AG04450 (cell line): Measurements from ENCODE around the gene EPHA4. TPM values are rescaled to one million over a fixed set of nuclear protein-coding genes. Genes with fewer than 3 reads are reported as not detected.
A peak's percentile ranks its signal among the peaks of the same experiment; 100 is the strongest.

ENCODE experiments used
- CTCF ChIA-PET: fragments of 300-600, 350-600 bp; formaldehyde crosslinking; extraction: SDS; loops from one replicate; lab custom pipeline; 2022; ENCODE audit warnings: antibody characterized with exemption, inconsistent platforms; lab: Charles Lee
- POLR2A ChIA-PET: fragments of 350-600 bp; formaldehyde crosslinking; extraction: SDS; loops from one replicate; lab custom pipeline; 2021; ENCODE audit warnings: antibody characterized with exemption, inconsistent platforms; lab: Yijun Ruan, JAX
- DNase-seq: peaks from one replicate; pipeline ENCODE4 v3.0.0-alpha.2; 2011; ENCODE audit warnings: low read depth, low spot score
- H3K27ac ChIP-seq: one replicate; pipeline ENCODE4 v1.5.1; 2012; ENCODE audit warnings: low read depth, low read length, control low read depth
- H3K27me3 ChIP-seq: one replicate; pipeline ENCODE4 v1.6.0; 2012; ENCODE audit warnings: low read length; ENCODE audit not compliant: control insufficient read depth, insufficient read depth
- H3K4me3 ChIP-seq: 2 replicates; pipeline ENCODE4 v1.5.1; 2011; ENCODE audit warnings: mild to moderate bottlenecking, low read depth, low read length, control low read depth
- H3K9me3 ChIP-seq: 2 replicates; pipeline ENCODE4 v1.5.1; 2012; ENCODE audit warnings: low read length; ENCODE audit not compliant: control insufficient read depth, insufficient read depth
- CTCF ChIP-seq: IDR thresholded peaks from 2 replicates; pipeline ENCODE4 v1.5.1; 2011; ENCODE audit warnings: low read depth, low read length, control low read depth, inconsistent platforms
- polyA plus RNA-seq: library from polyadenylated mRNA; depleted of rRNA; stranded (reverse); fragments of >200 nt; gene quantifications from 2 replicates; pipeline ENCODE4 v1.2.3, GENCODE V29; 2011

Gene EPHA4
- polyA plus RNA-seq, 1 experiment: 37.9 TPM

DNA sequence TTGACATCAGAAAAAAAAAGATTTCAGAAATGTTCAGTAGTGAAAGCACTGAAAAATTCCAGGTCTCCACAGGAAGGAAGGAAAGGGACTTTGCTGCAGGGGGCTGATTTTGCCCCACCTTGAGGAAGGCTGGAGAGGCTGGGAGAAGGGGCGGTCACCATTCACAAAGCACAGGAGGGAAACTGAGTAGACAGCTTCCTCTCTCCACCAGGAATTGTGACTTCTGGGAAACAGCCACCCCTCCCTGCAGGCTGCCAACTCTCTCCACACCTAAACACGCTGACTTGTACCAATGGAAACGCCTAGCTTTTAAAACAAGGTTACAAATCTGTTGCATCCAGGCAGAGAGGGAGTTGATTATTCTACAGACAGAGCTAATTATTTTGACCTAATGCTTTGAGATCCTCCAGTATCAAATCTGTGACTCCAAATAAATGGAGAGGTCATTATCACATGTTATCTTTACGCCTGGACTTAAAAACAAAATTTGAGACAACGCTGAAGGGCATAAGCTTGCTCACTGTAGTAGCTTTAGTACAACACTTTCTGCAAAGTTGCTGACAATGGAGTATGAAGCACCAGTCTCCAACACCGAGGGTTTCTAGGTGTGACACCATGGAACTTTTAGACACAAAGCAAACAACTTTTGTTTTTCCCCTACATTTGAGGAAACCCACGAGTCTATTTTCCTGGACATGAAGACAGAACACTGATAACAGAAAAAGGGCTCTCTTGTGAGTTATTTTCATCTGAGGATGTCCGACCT lies 42.7 kb downstream of the EPHA4 start:
- ChIA-PET CTCF (no interaction called here), POLR2A (no interaction called here)

DNA sequence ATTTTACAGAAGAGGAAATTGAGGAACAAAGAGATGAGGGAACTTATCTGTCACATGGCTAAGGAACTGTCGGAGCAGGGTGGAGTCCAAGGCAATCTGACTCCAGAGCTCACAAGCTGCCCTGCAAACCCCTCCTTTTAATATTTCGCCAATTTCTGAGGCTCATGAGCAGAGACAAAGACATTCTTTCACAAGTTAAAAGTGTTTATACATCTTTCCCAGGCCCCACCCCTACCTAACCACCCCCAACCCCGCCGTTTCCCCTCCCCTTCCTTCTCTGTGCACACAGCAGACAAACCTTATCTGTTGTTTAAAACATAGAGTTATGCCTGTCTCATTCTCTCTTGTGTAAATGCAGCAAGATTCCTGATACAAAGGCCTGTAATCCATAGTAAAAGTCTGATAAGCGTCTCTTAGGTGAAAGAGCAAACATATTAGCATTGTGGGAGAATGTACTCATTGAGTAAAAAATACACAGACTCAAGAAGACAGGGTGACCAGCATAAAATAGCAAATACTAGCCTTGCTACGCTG lies 44.3 kb downstream of the EPHA4 start:
- Histone ChIP-seq H3K27me3 (no peaks in the 10 kb centered on the region), H3K9me3 (no peaks in the 10 kb centered on the region), H3K4me3 (no peak overlapping the region), H3K27ac (peak overlapping the region; percentile 31)
- ChIA-PET POLR2A (no interaction called here), CTCF (no interaction called here)
- DNase-seq: no peak
- TF ChIP-seq CTCF: no peak

More for the DNA sequence above, 42.7 kb downstream of the EPHA4 start:
- TF ChIP-seq CTCF: no peak
- Histone ChIP-seq H3K4me3 (no peak overlapping the region), H3K27ac (no peak overlapping the region), H3K27me3 (no peaks in the 10 kb centered on the region), H3K9me3 (no peaks in the 10 kb centered on the region)
- no peak for DNase-seq

DNA sequence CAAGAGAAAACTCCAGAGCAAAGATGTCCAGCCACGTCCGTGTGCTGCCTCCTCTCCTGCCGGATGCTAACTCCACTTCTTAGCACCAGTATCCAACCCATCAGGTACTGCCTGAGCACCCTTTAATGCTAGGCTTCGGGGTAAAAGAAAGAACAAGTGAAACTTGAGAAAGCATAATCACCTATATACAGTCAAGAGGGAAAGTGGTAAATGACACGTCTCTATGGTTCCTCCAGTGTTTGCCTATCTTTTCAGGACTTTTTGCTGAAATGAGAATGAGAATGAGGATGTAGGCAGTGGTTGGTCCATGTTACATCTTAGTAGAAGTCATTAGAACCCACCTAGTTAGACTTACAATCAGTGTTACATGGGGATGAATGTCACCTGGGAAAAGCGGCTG lies 47.9 kb downstream of the EPHA4 start:
- no peaks in the 10 kb centered on the region for H3K9me3 ChIP-seq
- H3K27ac ChIP-seq: no peak overlapping the region
- H3K4me3 ChIP-seq: no peak overlapping the region
- DNase-seq: no peak
- TF ChIP-seq CTCF: no peak
- ChIA-PET POLR2A (no interaction called here), CTCF (no interaction called here)
- H3K27me3 ChIP-seq: no peaks in the 10 kb centered on the region

GRCh38 chr2:221521233-221521845 lies 50.8 kb downstream of the EPHA4 start:
- Histone ChIP-seq H3K27me3 (no peaks in the 10 kb centered on the region), H3K9me3 (no peaks in the 10 kb centered on the region), H3K27ac (no peak overlapping the region), H3K4me3 (no peak overlapping the region)
- CTCF ChIA-PET: interaction anchor here (0.6 to 0.8 kb wide), 2 partner anchors 10 to 1016 kb away, joined by 3 read pairs; no protein-coding TSS in a partner anchor
- POLR2A ChIA-PET: no interaction called here
- TF ChIP-seq CTCF: no peak
- DNase-seq: no peak
